Neural progenitor cell (in vitro differentiated cells): ENCODE data around the gene C1QTNF1. TPM values are rescaled to one million over a fixed set of nuclear protein-coding genes. Genes with fewer than 3 reads are reported as not detected.

Source experiments
- DNase-seq: peaks from one replicate; pipeline ENCODE4 v3.0.0-alpha.2; 2016; ENCODE audit warnings: low spot score
- H2AFZ ChIP-seq: fragments of 200-600 bp; sonication (generic); replicated peaks from 2 replicates; pipeline ENCODE4 v1.6.1; 2016; ENCODE audit warnings: antibody characterized with exemption
- H3F3A ChIP-seq: fragments of 200-600 bp; sonication (generic); 2 replicates; pipeline ENCODE4 v1.6.1; 2016; ENCODE audit warnings: antibody characterized with exemption, low read depth
- H3K27ac ChIP-seq: fragments of 200-600 bp; sonication (generic); 2 replicates; pipeline ENCODE4 v1.5.1; 2016; ENCODE audit warnings: mild to moderate bottlenecking
- H3K27me3 ChIP-seq: fragments of 200-600 bp; sonication (generic); 2 replicates; pipeline ENCODE4 v1.6.1; 2016; ENCODE audit warnings: mild to moderate bottlenecking, moderate library complexity
- H3K36me3 ChIP-seq: fragments of 200-600 bp; sonication (generic); 2 replicates; pipeline ENCODE4 v1.5.1; 2016
- H3K4me1 ChIP-seq: fragments of 200-600 bp; sonication (generic); 2 replicates; pipeline ENCODE4 v1.6.1; 2016; ENCODE audit warnings: mixed run types
- H3K4me2 ChIP-seq: fragments of 200-600 bp; sonication (generic); 2 replicates; pipeline ENCODE4 v1.6.1; 2016
- H3K4me3 ChIP-seq: fragments of 200-600 bp; sonication (generic); 2 replicates; pipeline ENCODE4 v1.5.1; 2016
- H3K79me2 ChIP-seq: fragments of 200-600 bp; sonication (generic); 2 replicates; pipeline ENCODE4 v1.6.1; 2016; ENCODE audit warnings: low read depth
- H3K9ac ChIP-seq: fragments of 200-600 bp; sonication (generic); 2 replicates; pipeline ENCODE4 v1.6.1; 2016
- H3K9me3 ChIP-seq: fragments of 200-600 bp; sonication (generic); 2 replicates; pipeline ENCODE4 v1.5.1; 2016; ENCODE audit warnings: low read depth
- H4K20me1 ChIP-seq: fragments of 200-600 bp; sonication (generic); 2 replicates; pipeline ENCODE4 v1.6.1; 2016; ENCODE audit warnings: low read depth
- H3K27ac Mint-ChIP-seq: 3 replicates; pipeline ENCODE4 v1.8.0; 2021; ENCODE audit warnings: mixed read lengths
- H3K27me3 Mint-ChIP-seq: 2 replicates; pipeline ENCODE4 v1.8.0; 2022; ENCODE audit warnings: low read depth, mild to moderate bottlenecking, inconsistent platforms, moderate library complexity, mixed read lengths; ENCODE audit not compliant: insufficient read depth
- H3K36me3 Mint-ChIP-seq: 3 replicates; pipeline ENCODE4 v1.8.0; 2021; ENCODE audit warnings: mixed read lengths
- H3K4me1 Mint-ChIP-seq: 3 replicates; pipeline ENCODE4 v1.8.0; 2021; ENCODE audit warnings: mixed read lengths
- H3K4me3 Mint-ChIP-seq: 3 replicates; pipeline ENCODE4 v1.8.0; 2021; ENCODE audit warnings: mild to moderate bottlenecking, moderate library complexity, mixed read lengths
- H3K9me3 Mint-ChIP-seq: 3 replicates; pipeline ENCODE4 v1.8.0; 2020; ENCODE audit warnings: mixed read lengths
- EZH2 ChIP-seq: fragments of 200-600 bp; sonication (generic); IDR thresholded peaks from 2 replicates; pipeline ENCODE4 v1.6.1; 2017; ENCODE audit warnings: antibody characterized with exemption, mild to moderate bottlenecking, moderate library complexity
- EZH2phosphoT487 ChIP-seq: fragments of 200-600 bp; sonication (generic); IDR thresholded peaks from 2 replicates; pipeline ENCODE4 v1.6.1; 2017; ENCODE audit warnings: antibody characterized with exemption
- total RNA-seq: library from RNA; depleted of rRNA; stranded (reverse); fragments of >200 nt; gene quantifications from 2 replicates; pipeline ENCODE4 v1.2.3, GENCODE V29; 2015; ENCODE audit warnings: low replicate concordance
- TF ChIP-seq, protein P1 (sequence below): fragments of 200-600 bp; sonication (generic); IDR thresholded peaks from 2 replicates; pipeline ENCODE4 v1.5.1; 2017; ENCODE audit warnings: antibody characterized with exemption, mild to moderate bottlenecking

Gene C1QTNF1
- total RNA-seq, 1 donor from 2014 or later: 1.4 TPM

DNA sequence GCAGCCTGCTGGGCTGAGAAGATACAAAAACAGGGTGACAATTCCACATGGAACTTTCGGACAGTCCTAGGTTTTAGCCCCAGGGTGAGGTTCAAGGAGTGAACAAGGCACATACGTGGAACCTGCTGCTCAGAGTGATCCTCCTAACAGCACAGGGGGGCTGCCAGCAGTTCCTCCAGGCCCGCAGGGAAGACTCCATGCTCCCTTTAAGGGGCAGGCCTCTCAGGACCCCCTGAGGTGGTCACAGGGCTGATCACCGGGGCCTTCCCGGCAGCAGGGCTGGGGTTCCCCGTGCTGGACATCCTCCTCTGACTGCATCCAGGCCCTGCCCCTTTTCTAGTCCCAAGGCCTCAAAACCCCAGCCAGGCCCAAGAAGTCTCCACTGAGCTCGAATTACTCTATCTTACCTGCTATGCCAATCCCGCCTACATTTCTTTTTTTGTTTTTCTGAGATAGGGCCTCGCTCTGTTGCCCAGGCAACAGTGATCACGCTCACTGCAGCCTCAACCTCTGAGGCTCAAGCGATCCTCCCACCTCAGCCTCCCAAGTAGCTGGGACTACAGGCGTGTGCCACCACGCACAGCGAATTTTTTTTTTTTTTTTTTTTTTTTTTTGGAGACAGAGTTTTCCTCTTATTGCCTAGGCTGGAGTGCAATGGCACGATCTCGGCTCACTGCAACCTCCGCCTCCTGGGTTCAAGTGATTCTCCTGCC is 24.8 kb upstream of the C1QTNF1 start:
- no peaks in the 10 kb centered on the region for H3K36me3 ChIP-seq
- TF ChIP-seq EZH2: no peak
- TF ChIP-seq EZH2phosphoT487: no peak
- TF ChIP-seq, protein P1, sequence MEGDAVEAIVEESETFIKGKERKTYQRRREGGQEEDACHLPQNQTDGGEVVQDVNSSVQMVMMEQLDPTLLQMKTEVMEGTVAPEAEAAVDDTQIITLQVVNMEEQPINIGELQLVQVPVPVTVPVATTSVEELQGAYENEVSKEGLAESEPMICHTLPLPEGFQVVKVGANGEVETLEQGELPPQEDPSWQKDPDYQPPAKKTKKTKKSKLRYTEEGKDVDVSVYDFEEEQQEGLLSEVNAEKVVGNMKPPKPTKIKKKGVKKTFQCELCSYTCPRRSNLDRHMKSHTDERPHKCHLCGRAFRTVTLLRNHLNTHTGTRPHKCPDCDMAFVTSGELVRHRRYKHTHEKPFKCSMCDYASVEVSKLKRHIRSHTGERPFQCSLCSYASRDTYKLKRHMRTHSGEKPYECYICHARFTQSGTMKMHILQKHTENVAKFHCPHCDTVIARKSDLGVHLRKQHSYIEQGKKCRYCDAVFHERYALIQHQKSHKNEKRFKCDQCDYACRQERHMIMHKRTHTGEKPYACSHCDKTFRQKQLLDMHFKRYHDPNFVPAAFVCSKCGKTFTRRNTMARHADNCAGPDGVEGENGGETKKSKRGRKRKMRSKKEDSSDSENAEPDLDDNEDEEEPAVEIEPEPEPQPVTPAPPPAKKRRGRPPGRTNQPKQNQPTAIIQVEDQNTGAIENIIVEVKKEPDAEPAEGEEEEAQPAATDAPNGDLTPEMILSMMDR: no peak
- Mint-ChIP-seq H3K4me3 (no peak overlapping the region), H3K9me3 (no peaks in the 10 kb centered on the region), H3K27me3 (peaks cover 3% of the 10 kb centered on the region), H3K36me3 (peaks cover 16% of the 10 kb centered on the region), H3K27ac (no peak overlapping the region), H3K4me1 (peaks cover 11% of the 10 kb centered on the region)
- H3K27ac ChIP-seq: no peak overlapping the region
- no peaks in the 10 kb centered on the region for H3F3A ChIP-seq
- peaks cover 44% of the 10 kb centered on the region for H4K20me1 ChIP-seq
- H3K79me2 ChIP-seq: no peaks in the 10 kb centered on the region
- H3K4me2 ChIP-seq: no peak overlapping the region
- H3K4me1 ChIP-seq: peaks cover 3% of the 10 kb centered on the region
- no peak overlapping the region for H2AFZ ChIP-seq
- no peak for DNase-seq
- H3K9ac ChIP-seq: no peak overlapping the region
- no peak overlapping the region for H3K4me3 ChIP-seq
- H3K9me3 ChIP-seq: no peaks in the 10 kb centered on the region
- H3K27me3 ChIP-seq: no peaks in the 10 kb centered on the region

DNA sequence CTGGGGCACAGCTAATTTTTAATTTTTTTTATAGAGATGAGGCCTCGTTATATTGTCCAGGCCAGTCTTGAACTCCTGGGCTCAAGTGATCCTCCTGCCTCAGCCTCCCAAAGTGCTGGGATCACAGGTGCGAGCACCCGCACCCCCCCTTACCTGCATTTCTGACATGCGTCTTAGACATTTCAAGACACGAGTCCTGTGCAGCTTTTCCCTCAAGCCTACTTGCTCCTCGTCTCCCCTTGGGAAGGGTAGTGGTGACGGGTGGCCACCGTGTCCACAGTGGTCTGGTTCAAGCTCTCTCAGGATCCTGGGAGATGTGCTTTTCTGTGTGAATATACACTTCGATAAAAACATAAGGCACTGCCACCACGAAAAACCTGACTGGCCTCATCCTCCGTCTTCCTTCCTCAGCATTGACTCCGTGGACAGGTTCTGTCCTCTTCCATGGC is 24.0 kb upstream of the C1QTNF1 start:
- H3K36me3 ChIP-seq: no peaks in the 10 kb centered on the region
- Mint-ChIP-seq H3K9me3 (no peaks in the 10 kb centered on the region), H3K27me3 (peaks cover 3% of the 10 kb centered on the region), H3K27ac (no peak overlapping the region), H3K4me3 (peak overlapping the region; percentile 15), H3K4me1 (peaks cover 11% of the 10 kb centered on the region), H3K36me3 (peaks cover 16% of the 10 kb centered on the region)
- no peak overlapping the region for H3K27ac ChIP-seq
- TF ChIP-seq, protein P1: no peak
- TF ChIP-seq EZH2: no peak
- no peak for TF ChIP-seq EZH2phosphoT487
- H3K9me3 ChIP-seq: no peaks in the 10 kb centered on the region
- H3K4me1 ChIP-seq: peaks cover 3% of the 10 kb centered on the region
- H3K4me3 ChIP-seq: no peak overlapping the region
- no peaks in the 10 kb centered on the region for H3F3A ChIP-seq
- H4K20me1 ChIP-seq: peaks cover 44% of the 10 kb centered on the region
- DNase-seq: no peak
- H3K4me2 ChIP-seq: no peak overlapping the region
- no peak overlapping the region for H2AFZ ChIP-seq
- H3K27me3 ChIP-seq: no peaks in the 10 kb centered on the region
- H3K79me2 ChIP-seq: no peaks in the 10 kb centered on the region
- no peak overlapping the region for H3K9ac ChIP-seq

DNA sequence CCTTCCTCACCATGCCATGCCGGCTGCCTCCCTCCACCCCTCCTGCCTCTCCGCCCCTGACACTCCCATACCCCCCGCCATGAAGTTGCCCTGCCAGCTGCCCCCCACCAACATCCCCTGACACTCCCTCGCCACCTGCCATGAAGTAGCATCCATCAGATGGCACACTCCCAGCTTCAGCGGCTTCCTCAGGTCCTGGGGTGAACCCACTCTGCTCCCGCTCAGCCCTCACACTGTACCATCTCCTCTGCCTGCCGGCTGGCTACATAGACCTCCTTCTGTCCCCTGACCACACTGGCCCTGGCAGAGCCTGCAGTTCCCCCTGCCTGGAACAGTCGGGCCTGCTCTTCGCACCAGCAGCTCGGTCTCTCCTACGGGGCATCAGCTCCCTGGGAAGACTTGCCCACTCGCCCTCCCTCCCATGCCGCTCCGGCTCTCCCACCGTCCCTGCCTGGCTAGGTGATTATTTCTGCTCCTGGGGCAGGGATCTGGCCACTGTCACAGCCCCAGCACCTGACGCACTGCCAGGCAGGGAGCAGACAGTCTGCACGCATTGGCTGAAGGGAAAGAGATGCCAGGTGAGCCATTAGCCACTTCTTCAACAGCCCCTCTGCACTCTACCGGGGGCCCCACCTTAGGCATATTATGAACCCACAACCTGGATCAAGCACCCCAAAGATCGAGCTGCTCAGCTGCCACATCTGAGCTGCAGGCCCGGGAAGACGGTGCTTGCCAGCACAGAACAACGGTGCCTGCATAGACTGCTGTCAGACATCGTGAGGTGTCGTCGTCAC is 23.4 kb upstream of the C1QTNF1 start:
- Mint-ChIP-seq H3K4me1 (peaks cover 11% of the 10 kb centered on the region), H3K27me3 (peaks cover 3% of the 10 kb centered on the region), H3K36me3 (peaks cover 15% of the 10 kb centered on the region), H3K4me3 (peak overlapping the region; percentile 15), H3K9me3 (no peaks in the 10 kb centered on the region), H3K27ac (peak overlapping the region; percentile 72)
- Histone ChIP-seq H3K27me3 (no peaks in the 10 kb centered on the region), H3K36me3 (no peaks in the 10 kb centered on the region), H3K9ac (no peak overlapping the region), H4K20me1 (peaks cover 49% of the 10 kb centered on the region), H2AFZ (no peak overlapping the region), H3K4me1 (peaks cover 3% of the 10 kb centered on the region), H3F3A (no peaks in the 10 kb centered on the region), H3K4me3 (no peak overlapping the region), H3K4me2 (no peak overlapping the region), H3K27ac (no peak overlapping the region), H3K9me3 (no peaks in the 10 kb centered on the region), H3K79me2 (no peaks in the 10 kb centered on the region)
- no peak for DNase-seq
- TF ChIP-seq EZH2: no peak
- TF ChIP-seq, protein P1: no peak
- TF ChIP-seq EZH2phosphoT487: no peak
